ENCODE data around the gene FAM131B. TPM values are rescaled to one million over a fixed set of nuclear protein-coding genes. Genes with fewer than 3 reads are reported as not detected.

Gene FAM131B
- total and polyA plus RNA-seq, 9 of the 15 experiments (the other 6 are each of a cell fraction or from before 2014, with no cell fraction given), result 0.03 to 0.04 TPM; not detected in 7

DNA sequence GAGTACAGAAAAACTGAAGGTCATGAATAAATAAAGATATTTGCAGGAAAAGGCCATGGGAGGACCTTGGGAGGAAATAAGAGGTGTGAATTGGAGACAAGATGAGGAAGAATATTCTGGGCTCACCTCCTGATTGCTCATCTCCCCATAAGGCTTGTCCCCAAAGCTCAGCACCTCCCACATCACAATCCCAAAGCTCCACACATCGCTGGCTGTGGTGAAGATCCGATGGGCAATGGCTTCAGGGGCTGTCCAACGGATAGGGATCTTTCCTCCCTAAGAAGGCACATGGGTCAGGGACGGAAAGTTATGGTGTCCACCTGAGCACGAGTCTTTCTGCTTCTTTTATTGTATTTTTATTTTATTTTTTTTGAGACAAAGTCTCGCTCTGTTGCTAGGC, 31.6 kb upstream of the FAM131B start:
- Histone ChIP-seq H2AFZ (ENCODE audit: low read depth, low read length) (no peak overlapping the region), H3K36me3 (ENCODE audit: control insufficient read depth, insufficient read depth, low read length) (peaks cover 27% of the 10 kb centered on the region; the same call in 2 of the 3 replicates), H3K9me1 (ENCODE audit: control insufficient read depth, insufficient read depth, low read length) (peaks cover 5% of the 10 kb centered on the region), H3K4me3 (no peak overlapping the region), H3K4me2 (ENCODE audit: insufficient read depth, low read length) (no peak overlapping the region), H4K20me1 (replicated peaks; ENCODE audit: control insufficient read depth, insufficient read depth, low read length) (peaks cover 25% of the 10 kb centered on the region), H3K9me3 (replicated peaks; ENCODE audit: control insufficient read depth, insufficient read depth, low read depth, low read length) (no peaks in the 10 kb centered on the region), H3K27me3 (ENCODE audit: control insufficient read depth in 2 of 2, insufficient read depth in 2 of 2, low read length in 2 of 2) (peaks cover 25 to 58% of the 10 kb centered on the region in 2 experiments; a peak in 4 of 5 replicates), H3K79me2 (ENCODE audit: control insufficient read depth, insufficient read depth, low read length) (no peaks in the 10 kb centered on the region), H3K4me1 (replicated peaks in 1 of 2; ENCODE audit: control insufficient read depth in 2 of 2, insufficient read depth in 2 of 2, low read length in 2 of 2) (peaks cover 0 to 12% of the 10 kb centered on the region in 2 experiments; a peak in 2 of 5 replicates), H3K9ac (ENCODE audit: insufficient read depth in 1 of 2, low read depth in 2 of 2, low read length in 2 of 2) (no peak overlapping the region), H3K27ac (ENCODE audit: extremely low read depth, low read depth, low read length) (no peak overlapping the region)
- ChIA-PET POLR2A (interaction anchor here (0.9 to 9.7 kb wide), 6 partner anchors 10 to 41 kb away, joined by 4 to 131 read pairs (median 6); partner anchors contain the start of genes EPHA1 and ZYX), CTCF (ENCODE audit: low intra/inter-chr PET ratio) (no interaction called here)
- FAIRE-seq (peak; percentile 6), ATAC-seq (no peak), DNase-seq (ENCODE audit: extremely low read depth in 1 of 4, low spot score in 3 of 4) (peak in 1 of 4 experiments; percentile 26)
- intact Hi-C loops (cut with micrococcal nuclease), result no loop called here
- in situ Hi-C loops (cut with MboI), result no loop called here
- TF ChIP-seq PRDM10 (IDR thresholded peaks at IDR 0.05; ENCODE audit: partially characterized antibody) (peak; percentile 24), ARID3A (IDR thresholded peaks at IDR 0.05; ENCODE audit: borderline replicate concordance, low read depth, low read length) (no peak)
- no TSS peak for BruUV-seq (replicated peaks)
- WGBS (ENCODE audit: insufficient coverage, low coverage, missing lambda C conversion rate), result 19% methylated on average over 6 of the region's 6 CpGs
